EH (cell line): Measurements from ENCODE around the gene EIF5A2.
A peak's percentile ranks its signal among the peaks of the same experiment; 100 is the strongest.
"Not testable (repeated sequence)": the region's sequence is repeated elsewhere in the genome, so short reads cannot be mapped to it uniquely, and the experiment has no call there.

ENCODE experiments used
- DNase-seq: peaks from one replicate; pipeline ENCODE4 v3.0.0-alpha.2; 2015; ENCODE audit warnings: low read depth

The EIF5A2 gene

GRCh38 chr3:170908235-170909116 is at the start of gene EIF5A2:
TSS of gene EIF5A2 (minus strand) at chr3:170908637. CDS start at chr3:170907806, 831 bp downstream.
- peak; percentile 97 for DNase-seq

GRCh38 chr3:170956647-170957046 is 48.2 kb upstream of the EIF5A2 start:
- DNase-seq = no peak

- DNase-seq = no peak
Observed at GRCh38 chr3:170953736-170954135, 45.3 kb upstream of the EIF5A2 start.

- no peak for DNase-seq
Observed at GRCh38 chr3:170953229-170953628, 44.8 kb upstream of the EIF5A2 start.

- no peak for DNase-seq
Observed at GRCh38 chr3:170949211-170949610, 40.8 kb upstream of the EIF5A2 start.

- no peak for DNase-seq
Observed at GRCh38 chr3:170947018-170947769, 38.8 kb upstream of the EIF5A2 start.

- no peak for DNase-seq
Observed at GRCh38 chr3:170942011-170942410, 33.6 kb upstream of the EIF5A2 start.

GRCh38 chr3:170941551-170941950 is 33.1 kb upstream of the EIF5A2 start:
- no peak for DNase-seq

GRCh38 chr3:170933039-170933438 is 24.6 kb upstream of the EIF5A2 start:
- not testable (repeated sequence) for DNase-seq

- DNase-seq = not testable (repeated sequence)
Observed at GRCh38 chr3:170923553-170923952, 15.1 kb upstream of the EIF5A2 start.

GRCh38 chr3:170918715-170919114 is 10.3 kb upstream of the EIF5A2 start:
- DNase-seq = no peak

GRCh38 chr3:170914690-170915089 is 6.3 kb upstream of the EIF5A2 start:
- DNase-seq = no peak

- DNase-seq = no peak
Observed at GRCh38 chr3:170914212-170914611, 5.8 kb upstream of the EIF5A2 start.

GRCh38 chr3:170911051-170911450 is 2.6 kb upstream of the EIF5A2 start:
- no peak for DNase-seq

GRCh38 chr3:170910542-170910941 is 2.1 kb upstream of the EIF5A2 start:
- DNase-seq = no peak

- DNase-seq = peak; percentile 90
Observed at GRCh38 chr3:170909129-170909903, 879 bp upstream of the EIF5A2 start.

GRCh38 chr3:170907637-170908234 is 701 bp downstream of the EIF5A2 start:
- peak; percentile 30 for DNase-seq

- DNase-seq = no peak
Observed at GRCh38 chr3:170905862-170906261, 2.6 kb downstream of the EIF5A2 start.

GRCh38 chr3:170903123-170903522 is 5.3 kb downstream of the EIF5A2 start:
- no peak for DNase-seq

GRCh38 chr3:170899455-170899854 is 9.0 kb downstream of the EIF5A2 start:
- no peak for DNase-seq

GRCh38 chr3:170897978-170898377 is 10.5 kb downstream of the EIF5A2 start:
- DNase-seq = no peak

- not testable (repeated sequence) for DNase-seq
Observed at GRCh38 chr3:170897199-170897598, 11.2 kb downstream of the EIF5A2 start.
